Psoas muscle (tissue), 8 donors: ENCODE results near the gene KCNMB2. TPM values are rescaled to one million over a fixed set of nuclear protein-coding genes. Genes with fewer than 3 reads are reported as not detected.

Experiments used
- ATAC-seq, 4 donors: fragments of 200-7000 bp; cut with Tn5 transposase; one replicate each; pipeline ENCODE4 v1.9.1; 2020; ENCODE audit warnings: moderate library complexity in 3 of 4, mild to moderate bottlenecking in 2 of 4
- DNase-seq, 2 donors: peaks; one replicate each; pipeline ENCODE4 v3.0.0-alpha.2; 2020
- H3K27ac ChIP-seq: fragments of 200-600 bp; one replicate; pipeline ENCODE4 v1.8.0; 2022
- H3K27me3 ChIP-seq, 3 donors: fragments of 200-600 bp in 1 of 3; one replicate each; pipeline versions ENCODE4 v1.6.1 to v1.8.0; 2013 to 2022; ENCODE audit warnings: low read length in 2 of 3, mild to moderate bottlenecking in 2 of 3, moderate library complexity in 1 of 3; ENCODE audit not compliant: insufficient read depth in 3 of 3
- H3K36me3 ChIP-seq, 2 donors: fragments of 200-600 bp in 1 of 2; one replicate each; pipeline versions ENCODE4 v1.6.1 to v1.8.0; 2013 to 2022; ENCODE audit warnings: low read depth in 1 of 2, mild to moderate bottlenecking in 1 of 2, moderate library complexity in 1 of 2; ENCODE audit not compliant: insufficient read depth in 1 of 2
- H3K4me1 ChIP-seq: fragments of 200-600 bp; one replicate; pipeline ENCODE4 v1.8.0; 2022
- H3K4me3 ChIP-seq: fragments of 200-600 bp; one replicate; pipeline ENCODE4 v1.8.0; 2022; ENCODE audit warnings: mild to moderate bottlenecking
- H3K9me3 ChIP-seq: fragments of 200-600 bp; one replicate; pipeline ENCODE4 v1.8.0; 2022
- CTCF ChIP-seq: fragments of 200-600 bp; IDR thresholded peaks from one replicate; pipeline ENCODE4 v1.8.0; 2022; ENCODE audit warnings: antibody characterized with exemption
- WGBS, 3 donors: extraction: QIAGEN DNeasy Blood & Tissue Kit; methylation state at CpG; one replicate each; pipeline versions ENCODE4 v1.1.6 to v1.1.7; 2013; 5-methylcytosine and 5-hydroxymethylcytosine counted together
- intact Hi-C, 2 donors: fragments of 100-400 bp; cut with DNase I; formaldehyde crosslinking; loops; one replicate each; pipeline versions ENCODE4 v1.11.0 to v1.14.2; 2022
- polyA plus RNA-seq, 3 donors: library from polyadenylated mRNA; stranded (reverse); fragments of 200-250 nt; gene quantifications; one replicate each; pipeline ENCODE4 v1.2.3, GENCODE V29; 2013
- total RNA-seq, 4 donors: library from RNA; stranded (reverse); fragmentation: NEBNext Ultra II Directional in 2 of 4; extraction: Animal tissue kit (Norgen Biotek cat#: 25700) in 2 of 4; gene quantifications; one replicate each; pipeline versions ENCODE4 v1.2.1 to v1.2.4, GENCODE V29; 2021 to 2023
- donor health status: healthy with polysubstance abuse.
- donor health status: DM: no; HTN: no; CAD: no; lungs with moderate emphysema.
- donor health status: Bipolar disorder and iron deficiency.
- donor health status: healthy.
- donor health status: DM: yes; HTN: yes; CAD: no.
- donor health status: DM: no; HTN: no; CAD: no.
- donor health status: DM: no; HTN: no; CAD: no.
- donor health status: DM: yes; HTN: yes; CAD: no.

The KCNMB2 gene
- total and polyA plus RNA-seq, 7 donors: not detected

GRCh38 chr3:178517665-178518334 is 18.4 kb upstream of the KCNMB2 start:
- H3K27me3 ChIP-seq: peaks cover 0 to 2% (median 0%) of the 10 kb centered on the region in 3 donors
- no peak overlapping the region for H3K27ac ChIP-seq
- WGBS, 3 donors: 95 to 96% (median 96%) methylated on average over 7 of the region's 7 CpGs

GRCh38 chr3:178518660-178519396 is 17.4 kb upstream of the KCNMB2 start:
- Histone ChIP-seq H3K27me3 (peaks cover 0 to 2% (median 0%) of the 10 kb centered on the region in 3 donors), H3K4me3 (no peak overlapping the region), H3K9me3 (no peaks in the 10 kb centered on the region), H3K4me1 (no peaks in the 10 kb centered on the region), H3K36me3 (no peaks in the 10 kb centered on the region), H3K27ac (no peak overlapping the region)
- no peak for TF ChIP-seq CTCF
- intact Hi-C loops: no loop called here
- ATAC-seq: no peak
- DNase-seq: no peak
- WGBS, 3 donors: 65 to 83% (median 71%) methylated on average over 6 of the region's 6 CpGs

More at GRCh38 chr3:178517665-178518334, 18.4 kb upstream of the KCNMB2 start:
- Histone ChIP-seq H3K4me3 (no peak overlapping the region), H3K4me1 (no peaks in the 10 kb centered on the region), H3K36me3 (no peaks in the 10 kb centered on the region), H3K9me3 (no peaks in the 10 kb centered on the region)
- intact Hi-C loops: no loop called here
- TF ChIP-seq CTCF: no peak
- ATAC-seq (no peak), DNase-seq (no peak)

GRCh38 chr3:178519701-178520100 is 16.5 kb upstream of the KCNMB2 start:
- H3K9me3 ChIP-seq: no peaks in the 10 kb centered on the region
- DNase-seq (no peak), ATAC-seq (no peak)
- WGBS, 3 donors: 94 to 96% (median 95%) methylated on average over 3 of the region's 3 CpGs
- intact Hi-C loops: no loop called here
- H3K4me3 ChIP-seq: no peak overlapping the region
- H3K4me1 ChIP-seq: no peaks in the 10 kb centered on the region
- TF ChIP-seq CTCF: no peak
- H3K27ac ChIP-seq: no peak overlapping the region
- no peaks in the 10 kb centered on the region for H3K36me3 ChIP-seq
- H3K27me3 ChIP-seq: peaks cover 0 to 2% (median 0%) of the 10 kb centered on the region in 3 donors

- Histone ChIP-seq H3K4me1 (no peaks in the 10 kb centered on the region), H3K4me3 (no peak overlapping the region), H3K36me3 (no peaks in the 10 kb centered on the region), H3K27ac (no peak overlapping the region), H3K9me3 (no peaks in the 10 kb centered on the region), H3K27me3 (peaks cover 0 to 2% (median 0%) of the 10 kb centered on the region in 3 donors)
- 89 to 92% (median 92%) methylated on average over 2 of the region's 2 CpGs for whole genome bisulfite sequencing, 3 donors
- DNase-seq: no peak
- TF ChIP-seq CTCF: no peak
- intact Hi-C loops: no loop called here
- no peak for ATAC-seq
Measured at GRCh38 chr3:178520451-178520850, 15.8 kb upstream of the KCNMB2 start.
